HG02623 (cell line): ENCODE results near the gene IYD.
"Not testable (repeated sequence)": the region's sequence is repeated elsewhere in the genome, so short reads cannot be mapped to it uniquely, and the experiment has no call there.

Source experiments
- ATAC-seq: cut with Tn5 transposase; IDR thresholded peaks from one replicate; pipeline ENCODE4 v1.9.1; 2021; ENCODE audit warnings: moderate library complexity; ENCODE audit not compliant: unreplicated experiment

Gene IYD

DNA sequence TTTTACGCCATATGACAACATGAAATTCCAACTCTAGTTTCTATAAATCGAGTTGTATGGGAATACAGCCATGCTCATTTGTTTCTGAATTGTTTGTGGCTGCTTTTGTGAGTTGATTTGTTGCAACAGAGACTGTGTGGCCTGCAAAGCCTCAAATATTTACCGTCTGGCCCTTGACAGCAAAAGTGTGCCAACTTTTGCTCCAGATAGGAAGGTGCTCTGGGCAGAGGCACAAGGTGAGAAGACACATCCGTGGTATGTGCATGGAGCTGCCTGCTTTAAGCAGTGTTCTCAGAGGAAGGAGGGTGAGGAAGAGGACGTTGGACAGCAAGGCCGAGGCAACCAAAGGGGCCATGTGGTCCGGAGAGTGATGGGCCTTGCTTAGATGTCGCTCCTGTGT is 57.4 kb downstream of the IYD start:
- no peak for ATAC-seq

GRCh38 chr6:150427037-150427602 is 58.3 kb downstream of the IYD start:
- ATAC-seq: no peak

DNA sequence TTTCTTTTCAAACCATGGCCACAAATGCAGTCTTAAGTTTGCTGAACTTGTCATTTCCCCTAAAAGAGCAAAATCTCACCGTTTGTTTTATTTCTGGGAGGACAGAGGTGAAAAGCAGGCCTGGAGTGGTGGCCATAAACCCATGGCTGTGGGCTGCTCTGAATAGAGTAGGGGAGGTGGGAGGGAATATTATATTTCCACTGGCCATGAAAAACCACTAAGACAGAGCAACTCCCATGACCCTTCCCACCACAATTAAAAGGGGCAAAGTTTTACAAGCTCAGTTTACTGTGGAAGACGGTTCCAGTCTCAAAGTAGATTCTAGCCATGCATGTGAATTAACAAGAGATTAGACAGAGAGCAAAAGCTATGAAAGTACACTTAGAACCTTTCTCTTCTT is 59.0 kb downstream of the IYD start:
- ATAC-seq: no peak

DNA sequence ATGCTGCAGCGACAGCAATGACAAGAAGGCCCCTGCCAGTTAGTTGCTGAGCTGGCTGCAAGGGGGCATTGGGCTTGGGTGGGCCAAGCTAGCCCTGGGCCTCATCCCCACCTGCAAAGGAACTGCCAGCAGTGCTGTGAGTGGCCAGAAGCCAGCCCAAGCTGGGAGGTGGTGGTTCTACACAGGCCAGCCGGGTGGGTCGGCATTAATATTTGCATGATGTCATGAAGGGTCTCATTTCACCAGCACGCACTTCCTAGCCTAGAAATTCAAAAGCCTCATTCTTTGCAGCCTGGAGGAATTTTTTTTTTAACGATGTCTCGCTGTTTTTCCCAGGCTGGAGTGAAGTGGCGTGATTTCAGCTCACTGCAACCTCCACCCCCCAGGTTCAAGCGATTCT is 62.0 kb downstream of the IYD start:
- no peak for ATAC-seq

DNA sequence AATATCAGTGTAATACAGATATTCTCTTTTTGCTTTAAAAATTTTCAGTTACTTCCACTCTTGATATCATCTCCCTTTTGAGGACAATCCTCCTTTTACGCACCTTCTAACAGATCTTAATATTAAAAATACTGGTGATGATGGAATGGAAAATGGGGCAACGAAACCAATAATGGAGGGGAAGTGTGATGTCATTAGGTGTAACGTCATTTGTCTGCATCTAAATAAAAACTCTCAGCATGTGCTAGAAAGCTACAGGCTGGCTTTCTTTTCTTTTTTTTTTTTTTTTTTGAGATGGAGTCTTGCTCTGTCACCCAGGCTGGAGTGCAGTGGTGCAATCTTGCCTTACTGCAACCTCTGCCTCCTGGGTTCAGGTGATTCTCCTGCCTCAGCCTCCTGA is 66.5 kb downstream of the IYD start:
- ATAC-seq: no peak

- no peak for ATAC-seq
These were observed 67.0 kb downstream of the IYD start for GRCh38 chr6:150435832-150436231.

- ATAC-seq: no peak
These were observed 70.6 kb downstream of the IYD start for GRCh38 chr6:150439373-150439772.

GRCh38 chr6:150443621-150444020 is 74.8 kb downstream of the IYD start:
- ATAC-seq: no peak

DNA sequence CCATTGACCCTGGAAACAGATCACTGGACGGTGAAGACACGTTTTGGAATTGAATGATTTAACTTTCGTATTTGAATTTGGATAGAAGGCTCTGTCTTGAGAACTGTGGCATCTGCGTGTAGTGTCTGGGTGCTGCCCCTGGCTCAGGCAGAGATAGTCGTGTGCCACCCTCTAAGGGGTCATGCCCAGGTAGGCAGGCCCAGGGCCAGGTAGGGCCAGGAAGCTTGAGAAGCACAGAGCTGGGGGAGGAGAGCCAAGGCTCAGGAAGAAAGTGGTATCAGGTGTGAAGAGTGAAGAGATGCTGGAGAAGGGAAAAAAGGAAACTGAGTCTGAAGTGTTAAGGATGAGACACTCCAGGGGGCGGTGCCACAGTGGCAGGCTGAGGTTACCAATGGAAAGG is 75.5 kb downstream of the IYD start:
- ATAC-seq: no peak

- no peak for ATAC-seq
These were observed 76.7 kb downstream of the IYD start for GRCh38 chr6:150445486-150445885.

DNA sequence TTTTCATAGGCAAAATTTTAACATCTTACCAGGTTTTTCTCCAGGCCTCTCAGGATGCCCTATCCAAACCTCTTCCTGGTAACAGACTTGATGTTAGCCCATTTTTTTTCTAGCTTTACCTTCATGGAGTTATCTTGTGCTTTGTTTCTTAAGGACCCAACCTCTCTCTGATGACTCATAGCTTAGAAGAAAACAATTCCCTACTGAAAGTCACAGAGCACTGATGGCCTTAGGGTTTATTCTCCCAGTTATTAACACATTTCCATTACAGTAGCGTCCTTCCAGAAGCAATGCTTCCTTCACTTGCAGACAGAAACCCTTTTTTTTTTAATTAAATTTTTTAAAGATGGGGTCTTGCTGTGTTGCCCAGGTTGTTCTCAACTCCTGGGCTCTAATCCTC is 79.4 kb downstream of the IYD start:
- no peak for ATAC-seq

DNA sequence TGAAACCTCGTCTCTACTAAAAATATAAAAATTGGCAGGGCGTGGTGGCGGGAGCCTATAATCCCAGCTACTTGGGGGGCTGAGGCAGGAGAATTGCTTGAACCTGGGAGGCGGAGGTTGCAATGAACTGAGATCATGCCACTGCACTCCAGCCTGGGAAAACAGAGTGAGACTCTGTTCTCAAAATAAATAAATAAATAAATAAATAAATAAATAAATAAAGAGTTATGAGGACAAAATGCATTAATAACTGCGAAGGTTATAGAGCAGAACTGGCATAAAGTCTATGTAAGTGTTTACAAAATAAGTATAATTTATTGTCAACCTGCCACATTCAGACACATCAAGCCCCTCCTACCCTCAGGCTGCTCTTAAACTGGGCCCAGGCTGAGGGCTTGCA is 80.2 kb downstream of the IYD start:
- ATAC-seq: not testable (repeated sequence)

DNA sequence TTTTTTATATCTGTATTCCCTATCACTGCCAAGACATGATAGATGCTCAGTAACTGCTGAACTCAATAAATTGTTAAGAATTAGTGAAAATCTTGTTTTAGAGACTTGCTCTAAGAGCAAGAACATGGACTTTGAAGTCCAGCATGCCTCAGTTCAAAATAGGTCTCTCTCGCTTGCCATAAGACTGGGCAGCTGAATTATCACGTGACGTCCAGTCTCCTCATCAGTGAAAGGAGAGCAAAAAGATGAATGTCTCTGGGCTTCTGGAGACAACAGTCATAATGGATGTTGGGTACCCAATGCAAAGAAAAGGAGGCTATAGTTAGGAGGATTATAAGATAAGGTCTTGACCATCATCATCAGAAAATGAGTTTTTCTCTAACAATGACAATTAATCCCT is 82.1 kb downstream of the IYD start:
- ATAC-seq: no peak

DNA sequence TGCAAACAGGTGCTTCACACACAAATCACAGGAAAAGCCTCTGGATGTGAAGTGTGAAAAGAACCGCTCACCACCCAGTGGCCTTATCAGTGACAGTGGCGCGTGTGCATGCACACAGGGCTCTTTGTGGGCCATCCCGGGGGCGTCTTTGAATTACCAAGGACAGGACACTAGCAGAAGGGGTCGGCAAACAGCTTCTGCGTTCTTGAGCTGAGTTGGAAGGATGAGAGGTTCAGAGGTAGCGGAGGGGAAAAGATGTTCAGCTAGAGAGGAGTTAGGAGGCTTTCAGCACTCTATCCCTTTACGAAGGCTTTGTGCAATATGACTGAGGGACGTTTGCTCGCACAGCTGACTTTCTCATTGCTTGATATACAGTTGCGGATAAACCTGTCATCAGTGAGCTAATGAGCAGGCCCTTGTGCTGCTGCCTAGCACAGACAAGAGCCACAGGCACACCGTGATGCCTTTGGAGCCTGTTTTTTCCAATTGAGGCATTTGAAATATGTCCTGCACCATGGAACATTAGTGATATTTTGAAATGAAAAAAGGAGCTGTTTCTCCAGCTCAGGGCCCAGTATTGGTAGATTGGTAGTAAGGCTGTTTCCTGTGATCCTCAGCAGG is 83.1 kb downstream of the IYD start:
- no peak for ATAC-seq

- no peak for ATAC-seq
These were observed 83.8 kb downstream of the IYD start for GRCh38 chr6:150452428-150453243.

- ATAC-seq: no peak
These were observed 84.5 kb downstream of the IYD start for GRCh38 chr6:150453357-150453756.
